CD14-positive monocyte (primary cell): ENCODE data around the gene TMEM164. TPM values are rescaled to one million over a fixed set of nuclear protein-coding genes. Genes with fewer than 3 reads are reported as not detected.

Source experiments
- DNase-seq, 3 donors: peaks; one replicate each; pipeline ENCODE4 v3.0.0-alpha.2; 2011 to 2022
- H2AFZ ChIP-seq: 2 replicates; pipeline ENCODE4 v1.6.0; 2012; ENCODE audit warnings: mild to moderate bottlenecking, low read depth, low read length, inconsistent platforms; ENCODE audit not compliant: insufficient read depth, poor library complexity, severe bottlenecking
- H3K27ac ChIP-seq, 2 donors: 1 replicate in 1 of 2; 2 replicates in 1 of 2; pipeline ENCODE4 v1.5.1; 2012 to 2013; ENCODE audit warnings: low read length in 2 of 2, control low read depth in 1 of 2, inconsistent platforms in 1 of 2, low read depth in 1 of 2, mild to moderate bottlenecking in 1 of 2
- H3K27me3 ChIP-seq, 2 donors: one replicate each; pipeline versions ENCODE4 v1.6.0 to v1.6.1; 2011 to 2013; ENCODE audit warnings: low read length in 2 of 2; ENCODE audit not compliant: control insufficient read depth in 2 of 2, insufficient read depth in 2 of 2
- H3K36me3 ChIP-seq, 2 donors: replicated peaks in 1 of 2; 1 replicate in 1 of 2; 2 replicates in 1 of 2; pipeline versions ENCODE4 v1.5.1 to v1.6.1; 2012 to 2013; ENCODE audit warnings: low read length in 2 of 2, control low read depth in 1 of 2, inconsistent platforms in 1 of 2, mild to moderate bottlenecking in 1 of 2; ENCODE audit not compliant: insufficient read depth in 2 of 2, control insufficient read depth in 1 of 2
- H3K4me1 ChIP-seq, 2 donors: 1 replicate in 1 of 2; 2 replicates in 1 of 2; pipeline versions ENCODE4 v1.5.1 to v1.6.1; 2012 to 2013; ENCODE audit warnings: low read length in 2 of 2, control low read depth in 1 of 2, inconsistent platforms in 1 of 2, mild to moderate bottlenecking in 1 of 2, moderate library complexity in 1 of 2; ENCODE audit not compliant: insufficient read depth in 2 of 2, control insufficient read depth in 1 of 2
- H3K4me2 ChIP-seq: replicated peaks from 2 replicates; pipeline ENCODE3; 2012; ENCODE audit warnings: low read length, moderate library complexity, mild to moderate bottlenecking; ENCODE audit not compliant: poor library complexity, severe bottlenecking; ENCODE audit errors: extremely low read depth
- H3K4me3 ChIP-seq, 3 experiments: fragments of 200-600 bp in 1 of 3; sonication (generic) in 1 of 3; replicated peaks in 1 of 3; 1 replicate in 2 of 3; 2 replicates in 1 of 3; pipeline ENCODE4 v1.5.1; 2011 to 2013; ENCODE audit warnings: low read length in 3 of 3, mild to moderate bottlenecking in 3 of 3, control low read depth in 2 of 3, low read depth in 2 of 3, inconsistent platforms in 1 of 3, moderate library complexity in 1 of 3
- H3K79me2 ChIP-seq: 2 replicates; pipeline ENCODE4 v1.6.0; 2012; ENCODE audit warnings: mild to moderate bottlenecking, control low read depth, inconsistent platforms, low read length, moderate library complexity; ENCODE audit not compliant: insufficient read depth
- H3K9ac ChIP-seq: 2 replicates; pipeline ENCODE4 v1.6.0; 2017; ENCODE audit warnings: low read length, mild to moderate bottlenecking; ENCODE audit not compliant: insufficient read depth, poor library complexity, severe bottlenecking
- H3K9me3 ChIP-seq, 2 donors: replicated peaks in 1 of 2; 1 replicate in 1 of 2; 2 replicates in 1 of 2; pipeline versions ENCODE4 v1.5.1 to v1.6.1; 2012 to 2013; ENCODE audit warnings: low read length in 2 of 2, control low read depth in 1 of 2; ENCODE audit not compliant: control insufficient read depth in 1 of 2, insufficient read depth in 1 of 2
- H4K20me1 ChIP-seq: 2 replicates; pipeline ENCODE4 v1.6.0; 2012; ENCODE audit warnings: mild to moderate bottlenecking, low read length, control low read depth, moderate library complexity; ENCODE audit not compliant: insufficient read depth
- H3K27ac Mint-ChIP-seq, 7 donors: one replicate each; pipeline ENCODE4 v1.8.0; 2020; ENCODE audit warnings: mild to moderate bottlenecking in 7 of 7, mixed read lengths in 7 of 7, moderate library complexity in 6 of 7, inconsistent platforms in 2 of 7
- H3K27me3 Mint-ChIP-seq, 3 donors: one replicate each; pipeline ENCODE4 v1.8.0; 2021 to 2022; ENCODE audit warnings: low read depth in 3 of 3, mild to moderate bottlenecking in 3 of 3, mixed read lengths in 3 of 3, moderate library complexity in 3 of 3, inconsistent platforms in 1 of 3
- H3K36me3 Mint-ChIP-seq, 2 donors: one replicate each; pipeline ENCODE4 v1.8.0; 2020; ENCODE audit warnings: mixed read lengths in 2 of 2, inconsistent platforms in 1 of 2, mild to moderate bottlenecking in 1 of 2
- H3K4me1 Mint-ChIP-seq: one replicate; pipeline ENCODE4 v1.8.0; 2020; ENCODE audit warnings: mild to moderate bottlenecking, mixed read lengths
- H3K4me3 Mint-ChIP-seq, 2 donors: one replicate each; pipeline ENCODE4 v1.8.0; 2020; ENCODE audit warnings: mild to moderate bottlenecking in 2 of 2, mixed read lengths in 2 of 2, moderate library complexity in 1 of 2
- H3K9me3 Mint-ChIP-seq, 7 donors: one replicate each; pipeline ENCODE4 v1.8.0; 2020 to 2022; ENCODE audit warnings: mixed read lengths in 7 of 7, mild to moderate bottlenecking in 6 of 7, moderate library complexity in 6 of 7, inconsistent platforms in 2 of 7
- WGBS: methylation state at CpG from one replicate; pipeline ENCODE4 v1.1.5; 2013; ENCODE audit warnings: missing lambda C conversion rate; ENCODE audit not compliant: insufficient coverage; 5-methylcytosine and 5-hydroxymethylcytosine counted together
- intact Hi-C, 2 donors: fragments of 100-400 bp; cut with micrococcal nuclease; formaldehyde crosslinking; loops; one replicate each; pipeline versions ENCODE4 v1.15.0 to v1.15.1; 2023
- polyA plus RNA-seq, 3 donors: library from polyadenylated mRNA; depleted of rRNA in 1 of 3; unstranded in 2 of 3; stranded (reverse) in 1 of 3; fragments of 300-500 nt in 2 of 3; fragments of >200 nt in 1 of 3; fragmentation: Illumina TruSeq in 2 of 3; gene quantifications; 1 replicate in 2 of 3; 2 replicates in 1 of 3; pipeline ENCODE4 v1.2.3, GENCODE V29; 2012 to 2021
- TF ChIP-seq, protein P1 (sequence below): fragments of 200-600 bp; IDR thresholded peaks from one replicate; pipeline ENCODE4 v1.8.0; 2022; ENCODE audit warnings: antibody characterized with exemption, mild to moderate bottlenecking

TMEM164 gene
- polyA plus RNA-seq, 3 donors = 5.3 to 39.5 (median 7.3) TPM

- peak overlapping the region in 1 of 7 donors; percentile 75 for H3K27ac Mint-ChIP-seq
- peaks cover 0 to 5% (median 0%) of the 10 kb centered on the region in 3 donors for H3K27me3 Mint-ChIP-seq
- intact Hi-C loops = no loop called here
- no peaks in the 10 kb centered on the region for H3K9me3 ChIP-seq
- peaks cover 15% of the 10 kb centered on the region for H3K4me1 Mint-ChIP-seq
- peaks cover 7% of the 10 kb centered on the region in 2 donors for H3K36me3 Mint-ChIP-seq
- no peaks in the 10 kb centered on the region for H3K9me3 Mint-ChIP-seq
- H3K4me3 ChIP-seq = no peak overlapping the region
- no peak overlapping the region for H3K4me3 Mint-ChIP-seq
- DNase-seq = no peak
- H3K9ac ChIP-seq = no peak overlapping the region
- peaks cover 8% of the 10 kb centered on the region for H3K79me2 ChIP-seq
- peaks cover 2 to 7% of the 10 kb centered on the region in 2 donors for H3K36me3 ChIP-seq
- H4K20me1 ChIP-seq = peaks cover 6% of the 10 kb centered on the region
- H3K27me3 ChIP-seq = no peaks in the 10 kb centered on the region
- no peak overlapping the region for H3K27ac ChIP-seq
- no CpG with 5 or more reads among the region's 1 CpG for WGBS
- no peak overlapping the region for H3K4me2 ChIP-seq
- TF ChIP-seq, protein P1, sequence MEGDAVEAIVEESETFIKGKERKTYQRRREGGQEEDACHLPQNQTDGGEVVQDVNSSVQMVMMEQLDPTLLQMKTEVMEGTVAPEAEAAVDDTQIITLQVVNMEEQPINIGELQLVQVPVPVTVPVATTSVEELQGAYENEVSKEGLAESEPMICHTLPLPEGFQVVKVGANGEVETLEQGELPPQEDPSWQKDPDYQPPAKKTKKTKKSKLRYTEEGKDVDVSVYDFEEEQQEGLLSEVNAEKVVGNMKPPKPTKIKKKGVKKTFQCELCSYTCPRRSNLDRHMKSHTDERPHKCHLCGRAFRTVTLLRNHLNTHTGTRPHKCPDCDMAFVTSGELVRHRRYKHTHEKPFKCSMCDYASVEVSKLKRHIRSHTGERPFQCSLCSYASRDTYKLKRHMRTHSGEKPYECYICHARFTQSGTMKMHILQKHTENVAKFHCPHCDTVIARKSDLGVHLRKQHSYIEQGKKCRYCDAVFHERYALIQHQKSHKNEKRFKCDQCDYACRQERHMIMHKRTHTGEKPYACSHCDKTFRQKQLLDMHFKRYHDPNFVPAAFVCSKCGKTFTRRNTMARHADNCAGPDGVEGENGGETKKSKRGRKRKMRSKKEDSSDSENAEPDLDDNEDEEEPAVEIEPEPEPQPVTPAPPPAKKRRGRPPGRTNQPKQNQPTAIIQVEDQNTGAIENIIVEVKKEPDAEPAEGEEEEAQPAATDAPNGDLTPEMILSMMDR = no peak
- no peak overlapping the region for H2AFZ ChIP-seq
- H3K4me1 ChIP-seq = peaks cover 3 to 20% of the 10 kb centered on the region in 2 donors
These were observed 129.7 kb downstream of the TMEM164 start for GRCh38 chrX:110132450-110133114.

GRCh38 chrX:110133735-110134370 lies 130.9 kb downstream of the TMEM164 start:
- WGBS = 90% methylated on average over 2 of the region's 5 CpGs

More at GRCh38 chrX:110133735-110134370, 130.9 kb downstream of the TMEM164 start:
- Histone ChIP-seq H3K27me3 (no peaks in the 10 kb centered on the region), H3K79me2 (peaks cover 8% of the 10 kb centered on the region), H3K4me2 (no peak overlapping the region), H3K4me3 (no peak overlapping the region), H3K9ac (no peak overlapping the region), H3K27ac (peak overlapping the region in 1 of 2 donors; percentile 6), H4K20me1 (peaks cover 6% of the 10 kb centered on the region), H2AFZ (no peak overlapping the region), H3K36me3 (peaks cover 2 to 8% of the 10 kb centered on the region in 2 donors), H3K9me3 (no peaks in the 10 kb centered on the region), H3K4me1 (peaks cover 3 to 20% of the 10 kb centered on the region in 2 donors)
- TF ChIP-seq, protein P1 = no peak
- Mint-ChIP-seq H3K27ac (peak overlapping the region in 4 of 7 donors; percentile 26 to 60 (median 40)), H3K9me3 (no peaks in the 10 kb centered on the region), H3K27me3 (peaks cover 0 to 5% (median 0%) of the 10 kb centered on the region in 3 donors), H3K4me1 (peaks cover 15% of the 10 kb centered on the region), H3K4me3 (no peak overlapping the region), H3K36me3 (peaks cover 7% of the 10 kb centered on the region in 2 donors)
- intact Hi-C loops = no loop called here
- DNase-seq = no peak
